NB4 (cell line): ENCODE measurements around the gene PRKG1.

Source experiments
- CTCF ChIP-seq: IDR thresholded peaks from one replicate; pipeline ENCODE4 v1.5.1; 2012; ENCODE audit warnings: low read depth, low read length
- MYC ChIP-seq: IDR thresholded peaks from 2 replicates; pipeline ENCODE4 v1.6.1; 2011; ENCODE audit warnings: low read depth, low read length
- POLR2A ChIP-seq: IDR thresholded peaks from 2 replicates; pipeline ENCODE4 v1.6.1; 2011; ENCODE audit warnings: mild to moderate bottlenecking; ENCODE audit not compliant: insufficient read length; ENCODE audit errors: extremely low read depth

- no peak for TF ChIP-seq POLR2A
- TF ChIP-seq CTCF = no peak
- TF ChIP-seq MYC = no peak
Observed at GRCh38 chr10:51066231-51066630, 8.1 kb upstream of the PRKG1 start.
